GM18498 (cell line): ENCODE measurements around the gene GCSAML.

Experiments used
- ATAC-seq: cut with Tn5 transposase; IDR thresholded peaks from one replicate; pipeline ENCODE4 v1.9.1; 2021; ENCODE audit warnings: mild to moderate bottlenecking, moderate library complexity; ENCODE audit not compliant: unreplicated experiment

GCSAML gene

DNA sequence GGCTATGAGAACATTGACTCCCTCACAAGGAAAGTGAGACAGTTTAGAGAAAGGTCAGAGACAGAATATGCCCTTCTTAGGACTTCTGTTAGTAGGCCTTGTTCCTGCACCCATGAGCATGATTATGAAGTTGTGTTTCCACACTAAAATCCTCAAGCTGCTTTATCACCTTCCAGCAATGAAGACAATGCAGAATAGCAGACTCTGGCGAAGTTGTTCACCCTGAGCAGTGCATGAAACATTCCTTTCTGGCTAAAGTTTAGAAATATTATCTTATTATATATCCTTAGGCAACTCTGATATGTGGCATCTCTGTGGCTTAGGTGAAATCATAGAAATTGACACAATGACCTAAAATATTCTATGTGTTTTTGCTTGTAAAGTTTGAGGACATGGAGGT, 25.3 kb downstream of the GCSAML start:
- no peak for ATAC-seq

DNA sequence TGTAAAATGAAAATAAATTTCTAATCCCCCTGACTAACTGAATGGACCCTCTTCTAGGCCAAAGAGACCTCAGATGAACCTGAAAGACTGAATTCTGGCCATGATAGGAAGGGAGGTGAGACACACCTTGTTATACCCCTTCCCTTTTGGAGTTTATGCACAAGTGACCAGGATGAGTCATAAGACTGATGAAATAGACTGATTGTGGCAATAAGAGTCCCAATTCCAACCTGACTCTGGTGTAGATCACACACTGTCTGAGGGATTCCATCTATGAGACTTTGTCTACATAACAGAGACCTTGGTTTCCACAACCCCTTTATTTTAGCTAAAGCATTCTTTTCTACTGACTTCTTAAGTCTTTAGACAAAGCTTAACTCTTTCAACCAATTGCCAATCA, 25.7 kb downstream of the GCSAML start:
- ATAC-seq, result no peak

DNA sequence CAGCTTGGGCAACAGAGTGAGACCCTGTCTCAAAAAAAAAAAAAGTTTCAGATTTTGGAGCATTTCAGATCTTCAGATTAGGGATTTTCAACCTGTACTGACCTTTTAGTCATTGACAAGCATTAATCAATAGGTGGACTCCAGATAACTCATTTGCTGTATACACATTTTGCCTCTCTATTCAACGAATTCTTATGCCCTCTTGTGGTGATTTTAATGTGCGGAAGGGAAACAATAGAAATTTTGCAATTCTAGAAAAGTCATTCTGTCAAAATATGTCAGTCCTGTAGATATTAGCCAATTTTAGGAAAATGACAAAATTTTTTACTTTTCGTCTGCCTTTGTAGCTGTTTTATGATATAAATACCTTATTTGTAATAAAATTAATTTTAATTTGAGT, 27.6 kb downstream of the GCSAML start:
- no peak for ATAC-seq

DNA sequence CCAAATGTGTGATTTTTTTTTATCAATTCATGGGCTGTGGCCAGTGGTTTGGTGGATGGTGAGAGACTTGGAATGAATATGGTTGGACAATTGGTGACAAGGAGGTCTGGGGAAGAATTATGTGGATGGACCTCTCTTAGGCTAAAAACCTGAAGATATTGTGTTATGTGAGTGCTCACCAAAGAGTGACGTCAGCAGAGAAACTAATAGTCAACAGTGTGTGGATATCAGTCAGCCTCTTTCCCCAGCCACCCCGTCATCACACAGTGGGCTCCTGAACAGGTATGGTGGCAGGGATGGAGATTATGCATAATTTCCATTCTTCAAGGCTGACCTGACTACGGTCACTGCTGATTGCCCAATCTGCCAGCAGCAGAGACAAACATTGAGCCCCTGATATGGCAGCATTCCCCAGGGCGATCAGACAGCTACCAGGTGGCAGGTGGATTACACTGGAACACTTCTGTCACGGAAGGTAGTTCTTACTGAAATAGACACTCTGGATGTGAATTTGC, 30.1 kb downstream of the GCSAML start:
- ATAC-seq, result no peak

DNA sequence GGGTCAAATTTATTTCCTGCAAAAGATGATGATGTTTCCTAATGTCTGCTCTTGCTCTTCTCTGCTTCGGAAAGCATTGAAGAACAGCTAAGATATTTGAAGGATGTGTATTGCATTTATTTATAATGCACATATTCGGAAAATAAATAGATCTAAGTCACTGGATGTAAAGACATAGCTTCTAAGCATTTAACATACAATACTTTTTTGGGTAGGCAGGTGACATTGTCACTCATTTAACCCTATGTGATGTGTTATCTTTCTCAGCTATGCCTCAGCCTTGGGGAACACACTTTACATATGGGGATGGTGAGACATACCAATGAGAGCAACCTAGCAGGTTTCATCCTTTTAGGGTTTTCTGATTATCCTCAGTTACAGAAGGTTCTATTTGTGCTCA, 39.1 kb downstream of the GCSAML start, which contains the start of gene OR2G2:
Gene OR2G2 (plus strand): TSS at position 301 of the 400 bp plus-strand sequence. CDS start 0 bp downstream, at position 301.
- no peak for ATAC-seq

DNA sequence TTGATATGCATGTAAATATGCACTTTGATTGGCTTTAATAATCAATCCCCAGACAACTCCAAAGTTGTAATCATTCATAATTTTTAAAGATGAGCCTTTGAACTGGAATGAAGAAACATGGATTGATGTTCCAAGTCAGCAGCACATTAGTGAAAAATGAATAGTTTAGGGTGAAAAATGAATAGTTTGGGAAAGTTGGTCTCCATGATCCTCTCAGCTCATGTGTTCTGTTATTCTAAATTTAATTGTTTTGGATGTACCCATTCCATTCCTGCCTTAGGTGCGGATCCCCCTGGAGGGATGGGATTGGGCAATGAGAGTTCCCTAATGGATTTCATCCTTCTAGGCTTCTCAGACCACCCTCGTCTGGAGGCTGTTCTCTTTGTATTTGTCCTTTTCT, 56.4 kb downstream of the GCSAML start, which contains the start of gene OR2G3:
Gene OR2G3 (plus strand): TSS at position 301 of the 400 bp plus-strand sequence. CDS start 0 bp downstream, at position 301.
- no peak for ATAC-seq

DNA sequence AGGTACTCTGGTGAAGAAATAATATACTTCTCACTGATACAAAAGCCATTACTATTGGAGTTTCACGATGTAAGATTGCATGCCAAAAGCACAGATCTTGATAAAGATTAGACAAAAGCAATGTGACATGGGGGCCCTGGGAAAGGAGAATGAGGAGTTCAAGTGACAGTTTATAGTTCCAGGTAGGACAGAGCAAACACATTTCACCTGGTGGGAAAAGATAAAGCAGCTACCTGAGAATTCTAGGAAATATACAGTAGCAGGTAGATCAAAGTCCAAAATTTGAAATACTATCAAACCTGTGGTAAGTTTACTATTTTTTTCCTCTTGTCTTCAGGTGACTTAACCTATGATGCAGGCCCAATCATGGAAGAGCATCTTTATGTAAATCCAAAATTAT, 64.5 kb downstream of the GCSAML start:
- ATAC-seq, result no peak

DNA sequence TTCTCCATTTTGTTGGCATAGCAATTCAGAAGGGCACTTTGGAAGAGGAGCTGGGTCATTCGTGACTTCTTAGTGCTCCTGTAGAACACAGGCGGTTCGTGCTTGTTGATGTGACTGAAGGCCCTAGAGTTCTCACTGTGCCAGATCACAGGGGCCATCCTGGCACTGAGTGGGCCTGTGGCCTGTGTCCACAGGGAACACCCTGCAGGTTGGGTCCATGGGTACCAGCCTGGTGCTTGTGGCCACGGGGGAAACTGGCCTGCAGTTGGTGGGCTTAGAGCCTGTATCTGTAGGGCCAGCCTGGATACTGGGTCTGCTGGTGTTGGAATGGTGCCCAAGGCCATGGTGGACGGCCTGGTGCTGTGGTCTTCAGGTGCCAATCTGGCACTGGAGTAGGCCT, 65.7 kb downstream of the GCSAML start:
- no peak for ATAC-seq
